Ishikawa (cell line): Measurements from ENCODE around the gene PDE4D.

ENCODE experiments used
- CEBPB ChIP-seq: IDR thresholded peaks from 2 replicates; pipeline ENCODE4 v1.6.1; 2012
- CREB1 ChIP-seq: IDR thresholded peaks from 2 replicates; pipeline ENCODE4 v1.6.1; 2012; ENCODE audit warnings: low read depth
- EGR1 ChIP-seq: IDR thresholded peaks from 2 replicates; pipeline ENCODE4 v1.6.1; 2012
- RAD21 ChIP-seq: IDR thresholded peaks from 2 replicates; pipeline ENCODE4 v1.6.1; 2012; ENCODE audit warnings: low read depth
- REST ChIP-seq: IDR thresholded peaks from 2 replicates; pipeline ENCODE4 v1.6.1; 2012; ENCODE audit warnings: low read depth, mild to moderate bottlenecking
- TCF12 ChIP-seq: IDR thresholded peaks from 2 replicates; pipeline ENCODE4 v1.6.1; 2012; ENCODE audit warnings: low read depth
- YY1 ChIP-seq: IDR thresholded peaks from 2 replicates; pipeline ENCODE4 v1.6.1; 2012; ENCODE audit warnings: low read depth
- ZBTB7A ChIP-seq: IDR thresholded peaks from 2 replicates; pipeline ENCODE4 v1.6.1; 2012; ENCODE audit warnings: low read depth
- TF ChIP-seq, protein P1 (sequence below): IDR thresholded peaks from 2 replicates; pipeline ENCODE4 v1.6.1; 2012
- TF ChIP-seq, protein P2 (sequence below): IDR thresholded peaks from 2 replicates; pipeline ENCODE4 v1.6.1; 2012

- TF ChIP-seq, protein P1, sequence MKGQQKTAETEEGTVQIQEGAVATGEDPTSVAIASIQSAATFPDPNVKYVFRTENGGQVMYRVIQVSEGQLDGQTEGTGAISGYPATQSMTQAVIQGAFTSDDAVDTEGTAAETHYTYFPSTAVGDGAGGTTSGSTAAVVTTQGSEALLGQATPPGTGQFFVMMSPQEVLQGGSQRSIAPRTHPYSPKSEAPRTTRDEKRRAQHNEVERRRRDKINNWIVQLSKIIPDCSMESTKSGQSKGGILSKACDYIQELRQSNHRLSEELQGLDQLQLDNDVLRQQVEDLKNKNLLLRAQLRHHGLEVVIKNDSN: no peak
- no peak for TF ChIP-seq RAD21
- no peak for TF ChIP-seq EGR1
- no peak for TF ChIP-seq YY1
- no peak for TF ChIP-seq CREB1
- TF ChIP-seq TCF12: no peak
- TF ChIP-seq CEBPB: no peak
- no peak for TF ChIP-seq ZBTB7A
- TF ChIP-seq REST: no peak
- TF ChIP-seq, protein P2, sequence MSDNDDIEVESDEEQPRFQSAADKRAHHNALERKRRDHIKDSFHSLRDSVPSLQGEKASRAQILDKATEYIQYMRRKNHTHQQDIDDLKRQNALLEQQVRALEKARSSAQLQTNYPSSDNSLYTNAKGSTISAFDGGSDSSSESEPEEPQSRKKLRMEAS: no peak
Observed at GRCh38 chr5:59446356-59446755, 447.2 kb downstream of the PDE4D start.
